HepG2 (cell line): ENCODE measurements around the gene CEBPE. TPM values are rescaled to one million over a fixed set of nuclear protein-coding genes. Genes with fewer than 3 reads are reported as not detected.

Source experiments
- ADNP ChIP-seq: sonication (generic); formaldehyde crosslinking; IDR thresholded peaks from 2 replicates; pipeline ENCODE4 v1.4.0; 2020; ENCODE audit warnings: missing genetic modification reagents
- ARID2 ChIP-seq: sonication (generic); formaldehyde crosslinking; IDR thresholded peaks from 2 replicates; pipeline ENCODE4 v1.8.1; 2022; ENCODE audit warnings: mild to moderate bottlenecking, missing genetic modification reagents, borderline replicate concordance
- HNRNPH1 ChIP-seq: fragments of 200-400 bp; formaldehyde crosslinking; optimal IDR thresholded peaks from 2 replicates; pipeline ENCODE3; 2017; ENCODE audit warnings: mild to moderate bottlenecking, low read depth, low read length
- HOXD1 ChIP-seq: sonication (generic); formaldehyde crosslinking; IDR thresholded peaks from 2 replicates; pipeline ENCODE4 v1.5.0; 2020; ENCODE audit warnings: missing genetic modification reagents
- SKI ChIP-seq: fragments of 450-650 bp; IDR thresholded peaks from one replicate; pipeline ENCODE4 v1.6.1; 2018; ENCODE audit warnings: mild to moderate bottlenecking; ENCODE audit not compliant: partially characterized antibody
- SRF ChIP-seq: IDR thresholded peaks from 2 replicates; pipeline ENCODE4 v1.6.1; 2011; ENCODE audit warnings: mild to moderate bottlenecking, low read depth, low read length, moderate library complexity
- ZFP36L2 ChIP-seq: sonication (generic); formaldehyde crosslinking; IDR thresholded peaks from 2 replicates; pipeline ENCODE4 v1.4.0; 2020; ENCODE audit warnings: missing genetic modification reagents
- ZNF160 ChIP-seq: sonication (generic); formaldehyde crosslinking; IDR thresholded peaks from 2 replicates; pipeline ENCODE4 v1.8.0; 2022; ENCODE audit warnings: mild to moderate bottlenecking, inconsistent platforms, missing genetic modification reagents
- ZNF430 ChIP-seq: sonication (generic); formaldehyde crosslinking; IDR thresholded peaks from 2 replicates; pipeline ENCODE4 v1.9.0; 2021; ENCODE audit warnings: mild to moderate bottlenecking, missing genetic modification reagents
- ZNF496 ChIP-seq: sonication (generic); formaldehyde crosslinking; IDR thresholded peaks from 2 replicates; pipeline ENCODE4 v1.8.1; 2023; ENCODE audit warnings: mild to moderate bottlenecking, moderate library complexity, missing genetic modification reagents; ENCODE audit not compliant: insufficient replicate concordance
- ZNF510 ChIP-seq: sonication (generic); formaldehyde crosslinking; IDR thresholded peaks from 2 replicates; pipeline ENCODE4 v1.4.0; 2020; ENCODE audit warnings: low read depth, mild to moderate bottlenecking, missing genetic modification reagents
- ZNF619 ChIP-seq: sonication (generic); formaldehyde crosslinking; IDR thresholded peaks from 2 replicates; pipeline ENCODE4 v1.4.0; 2020; ENCODE audit warnings: mild to moderate bottlenecking, missing genetic modification reagents
- ZNF644 ChIP-seq: IDR thresholded peaks from 2 replicates; pipeline ENCODE4 v1.6.1; 2016; ENCODE audit warnings: low read depth
- ZNF773 ChIP-seq: sonication (generic); formaldehyde crosslinking; IDR thresholded peaks from 2 replicates; pipeline ENCODE4 v1.4.0; 2020; ENCODE audit warnings: missing genetic modification reagents, borderline replicate concordance
- ZNF777 ChIP-seq: sonication (generic); formaldehyde crosslinking; IDR thresholded peaks from 2 replicates; pipeline ENCODE4 v1.4.0; 2020; ENCODE audit warnings: missing genetic modification reagents
- ZSCAN22 ChIP-seq: sonication (generic); formaldehyde crosslinking; IDR thresholded peaks from 2 replicates; pipeline ENCODE4 v1.4.0; 2020; ENCODE audit warnings: mild to moderate bottlenecking, missing genetic modification reagents
- polyA plus RNA-seq, 8 experiments: library from polyadenylated mRNA; depleted of rRNA in 3 of 8; stranded (reverse) in 7 of 8; unstranded in 1 of 8; fragments of >200 nt; fragmentation: Illumina TruSeq in 4 of 8; extraction: Trizol in 4 of 8; gene quantifications; 2 replicates each; pipeline versions ENCODE4 v1.2.1 to v1.2.3, GENCODE V29; 2011 to 2016; ENCODE audit warnings: low read depth in 4 of 8, missing spikeins in 1 of 8, mixed read lengths in 1 of 8; ENCODE audit not compliant: insufficient read depth in 1 of 8
- total RNA-seq, 5 experiments: library from RNA; depleted of rRNA; stranded (reverse); fragments of >200 nt; fragmentation: Illumina TruSeq; extraction: Trizol; gene quantifications; 2 replicates each; pipeline ENCODE4 v1.2.3, GENCODE V29; 2016; ENCODE audit warnings: low read depth in 1 of 5
- TF ChIP-seq, protein P1 (sequence below): sonication (generic); formaldehyde crosslinking; IDR thresholded peaks from 2 replicates; pipeline ENCODE4 v1.5.0; 2020; ENCODE audit warnings: mild to moderate bottlenecking, missing genetic modification reagents
- TF ChIP-seq, protein P2 (sequence below): sonication (generic); formaldehyde crosslinking; IDR thresholded peaks from 2 replicates; pipeline ENCODE4 v1.5.0; 2020; ENCODE audit warnings: mild to moderate bottlenecking, missing genetic modification reagents
- TF ChIP-seq, protein P3 (sequence below): sonication (generic); formaldehyde crosslinking; IDR thresholded peaks from 2 replicates; pipeline ENCODE4 v1.5.0; 2020; ENCODE audit warnings: missing genetic modification reagents

The CEBPE gene
- total and polyA plus RNA-seq, 2 of the 13 experiments (the other 11 are each of a cell fraction or from before 2014, with no cell fraction given): 0.09 to 0.11 TPM

DNA sequence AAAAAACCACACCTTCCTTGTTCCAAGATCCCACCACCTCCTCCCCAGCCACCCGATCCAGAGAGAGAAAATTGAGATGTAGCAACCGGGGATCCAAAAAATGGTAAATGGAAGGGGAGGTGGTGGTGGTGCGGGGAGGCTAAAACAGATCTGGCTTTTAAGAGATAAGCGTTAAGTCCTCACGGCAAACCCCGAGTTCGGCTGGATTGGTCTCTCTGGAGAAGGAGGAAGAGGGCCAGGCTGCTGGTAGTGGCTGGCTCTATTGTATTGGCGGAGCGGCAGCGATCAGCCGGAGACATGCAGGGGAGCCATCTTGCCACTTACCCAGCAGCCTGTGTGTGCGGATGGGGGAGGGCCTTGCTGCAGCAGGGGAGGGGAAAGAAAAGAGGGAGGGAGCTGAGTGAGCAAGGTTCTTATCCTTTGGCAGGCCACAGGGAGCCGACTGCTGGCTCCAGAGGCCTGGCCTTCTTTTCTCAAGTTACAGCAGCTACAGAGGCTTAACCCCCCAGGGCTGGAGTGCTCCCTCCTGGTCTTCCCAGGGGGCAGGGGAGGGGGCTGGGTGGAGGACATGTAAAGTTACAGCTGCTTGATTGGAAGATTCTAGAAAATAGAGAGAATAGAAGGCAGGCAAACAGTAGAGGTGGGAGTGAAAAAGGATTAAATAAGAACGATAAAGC, 47.7 kb downstream of the CEBPE start (continued):
- TF ChIP-seq, protein P1, sequence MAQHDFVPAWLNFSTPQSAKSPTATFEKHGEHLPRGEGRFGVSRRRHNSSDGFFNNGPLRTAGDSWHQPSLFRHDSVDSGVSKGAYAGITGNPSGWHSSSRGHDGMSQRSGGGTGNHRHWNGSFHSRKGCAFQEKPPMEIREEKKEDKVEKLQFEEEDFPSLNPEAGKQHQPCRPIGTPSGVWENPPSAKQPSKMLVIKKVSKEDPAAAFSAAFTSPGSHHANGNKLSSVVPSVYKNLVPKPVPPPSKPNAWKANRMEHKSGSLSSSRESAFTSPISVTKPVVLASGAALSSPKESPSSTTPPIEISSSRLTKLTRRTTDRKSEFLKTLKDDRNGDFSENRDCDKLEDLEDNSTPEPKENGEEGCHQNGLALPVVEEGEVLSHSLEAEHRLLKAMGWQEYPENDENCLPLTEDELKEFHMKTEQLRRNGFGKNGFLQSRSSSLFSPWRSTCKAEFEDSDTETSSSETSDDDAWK (CRISPR knock-in tag): no peak
- peak; percentile 98 for TF ChIP-seq ARID2
- TF ChIP-seq ZSCAN22: no peak
- TF ChIP-seq ZNF496 (CRISPR knock-in tag): no peak
- 0 out of 2 replicates have a peak, but pooled peaks have one; percentile 4 for TF ChIP-seq SRF
- peak; percentile 32 for TF ChIP-seq SKI
- TF ChIP-seq ZNF510 (CRISPR knock-in tag): 0 out of 2 replicates have a peak, but pooled peaks have one; percentile 90
- peak; percentile 28; the same call in 1 of the 2 replicates for TF ChIP-seq ZFP36L2
- TF ChIP-seq HNRNPH1: no peak
- TF ChIP-seq ZNF777 (CRISPR knock-in tag): no peak
- peak; percentile 86; the same call in 1 of the 2 replicates for TF ChIP-seq ZNF160 (CRISPR knock-in tag)
- TF ChIP-seq ADNP: no peak
- no peak for TF ChIP-seq ZNF773 (CRISPR knock-in tag)
- TF ChIP-seq ZNF619: peak; percentile 88; the same call in 1 of the 2 replicates
- peak; percentile 79; the same call in 1 of the 2 replicates for TF ChIP-seq ZNF430
- TF ChIP-seq, protein P2, sequence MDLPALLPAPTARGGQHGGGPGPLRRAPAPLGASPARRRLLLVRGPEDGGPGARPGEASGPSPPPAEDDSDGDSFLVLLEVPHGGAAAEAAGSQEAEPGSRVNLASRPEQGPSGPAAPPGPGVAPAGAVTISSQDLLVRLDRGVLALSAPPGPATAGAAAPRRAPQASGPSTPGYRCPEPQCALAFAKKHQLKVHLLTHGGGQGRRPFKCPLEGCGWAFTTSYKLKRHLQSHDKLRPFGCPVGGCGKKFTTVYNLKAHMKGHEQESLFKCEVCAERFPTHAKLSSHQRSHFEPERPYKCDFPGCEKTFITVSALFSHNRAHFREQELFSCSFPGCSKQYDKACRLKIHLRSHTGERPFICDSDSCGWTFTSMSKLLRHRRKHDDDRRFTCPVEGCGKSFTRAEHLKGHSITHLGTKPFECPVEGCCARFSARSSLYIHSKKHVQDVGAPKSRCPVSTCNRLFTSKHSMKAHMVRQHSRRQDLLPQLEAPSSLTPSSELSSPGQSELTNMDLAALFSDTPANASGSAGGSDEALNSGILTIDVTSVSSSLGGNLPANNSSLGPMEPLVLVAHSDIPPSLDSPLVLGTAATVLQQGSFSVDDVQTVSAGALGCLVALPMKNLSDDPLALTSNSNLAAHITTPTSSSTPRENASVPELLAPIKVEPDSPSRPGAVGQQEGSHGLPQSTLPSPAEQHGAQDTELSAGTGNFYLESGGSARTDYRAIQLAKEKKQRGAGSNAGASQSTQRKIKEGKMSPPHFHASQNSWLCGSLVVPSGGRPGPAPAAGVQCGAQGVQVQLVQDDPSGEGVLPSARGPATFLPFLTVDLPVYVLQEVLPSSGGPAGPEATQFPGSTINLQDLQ (CRISPR knock-in tag): peak; percentile 79; the same call in 1 of the 2 replicates
- TF ChIP-seq ZNF644 (CRISPR knock-in tag): peak; percentile 94
- TF ChIP-seq, protein P3, sequence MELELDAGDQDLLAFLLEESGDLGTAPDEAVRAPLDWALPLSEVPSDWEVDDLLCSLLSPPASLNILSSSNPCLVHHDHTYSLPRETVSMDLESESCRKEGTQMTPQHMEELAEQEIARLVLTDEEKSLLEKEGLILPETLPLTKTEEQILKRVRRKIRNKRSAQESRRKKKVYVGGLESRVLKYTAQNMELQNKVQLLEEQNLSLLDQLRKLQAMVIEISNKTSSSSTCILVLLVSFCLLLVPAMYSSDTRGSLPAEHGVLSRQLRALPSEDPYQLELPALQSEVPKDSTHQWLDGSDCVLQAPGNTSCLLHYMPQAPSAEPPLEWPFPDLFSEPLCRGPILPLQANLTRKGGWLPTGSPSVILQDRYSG (CRISPR knock-in tag): no peak
- TF ChIP-seq HOXD1: no peak; the same call in 1 of the 2 replicates
